Esophagus squamous epithelium (tissue), 4 donors: ENCODE measurements around the gene UNKL.

ENCODE experiments used
- CTCF ChIP-seq, 6 experiments: fragments of 450-650 bp in 4 of 6; fragments of 200-600 bp in 2 of 6; sonication (generic) in 2 of 6; IDR thresholded peaks; one replicate each; pipeline ENCODE4 v1.5.1; 2016 to 2019; ENCODE audit warnings: antibody characterized with exemption in 6 of 6, mild to moderate bottlenecking in 4 of 6, moderate library complexity in 4 of 6
- POLR2A ChIP-seq, 4 donors: fragments of 450-650 bp; IDR thresholded peaks; one replicate each; pipeline ENCODE4 v1.6.1; 2017; ENCODE audit warnings: antibody characterized with exemption in 4 of 4, mild to moderate bottlenecking in 4 of 4, moderate library complexity in 3 of 4

- TF ChIP-seq CTCF (IDR thresholded peaks at IDR 0.05) (no peak), POLR2A (IDR thresholded peaks at IDR 0.05) (no peak)
Measured at GRCh38 chr16:1380195-1380594, 34.3 kb downstream of the UNKL start.
